Retina (tissue), 1 donor: ENCODE measurements around the gene MYO18A.
"Not testable (repeated sequence)": the region's sequence is repeated elsewhere in the genome, so short reads cannot be mapped to it uniquely, and the experiment has no call there.

Experiments
- DNase-seq: peaks from one replicate; pipeline ENCODE4 v3.0.0-alpha.2; 2016

The MYO18A gene

DNA sequence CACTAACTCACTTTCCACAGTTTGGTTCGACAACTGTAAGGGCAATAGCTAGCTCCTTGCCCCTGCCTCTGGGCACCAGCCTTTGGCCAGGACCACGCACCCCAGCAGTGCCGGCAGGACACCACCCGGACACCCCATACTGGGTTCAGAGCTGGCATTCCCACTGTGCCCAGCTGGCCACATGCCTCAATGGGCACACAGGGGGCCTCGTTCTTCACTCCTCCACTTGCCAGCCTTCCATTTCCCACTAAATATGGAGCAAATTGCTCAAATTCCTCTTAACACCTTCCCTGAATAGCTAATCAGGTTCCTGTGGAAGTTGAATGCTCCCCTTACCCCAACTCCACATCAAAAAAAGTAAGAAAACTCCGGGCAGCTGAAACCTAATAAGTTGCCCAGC is 84.8 kb downstream of the MYO18A start:
- DNase-seq = no peak

DNA sequence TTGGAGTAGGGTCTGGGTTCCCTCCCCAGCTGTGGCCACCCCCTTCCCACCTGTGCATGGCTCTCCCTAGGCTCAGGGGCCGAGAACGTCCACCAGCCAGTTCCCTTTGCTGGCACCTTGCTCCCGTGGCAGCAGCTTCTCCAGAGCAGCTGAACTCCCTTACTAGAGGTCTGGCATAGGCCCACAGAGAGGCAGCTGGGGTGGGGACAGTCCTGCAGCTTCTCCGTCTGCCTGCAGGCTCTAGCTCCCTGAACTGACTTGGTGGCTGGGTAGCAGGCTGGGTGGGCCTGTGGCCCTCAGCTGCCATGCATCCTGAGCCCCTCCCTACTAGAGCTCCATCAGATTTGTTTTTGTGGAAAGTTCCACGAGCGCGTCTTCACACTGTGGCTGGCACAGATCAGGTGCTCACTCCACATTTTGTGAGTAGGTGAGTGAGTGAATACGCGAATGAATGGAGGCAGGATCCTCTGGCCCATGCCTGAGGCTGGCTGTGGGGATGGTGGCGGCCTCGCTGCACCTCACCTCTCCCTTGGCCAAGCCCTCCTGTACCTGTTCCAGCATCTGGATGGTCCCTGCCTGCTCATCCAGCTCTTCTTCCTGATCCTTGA is 86.0 kb downstream of the MYO18A start:
- DNase-seq = no peak

DNA sequence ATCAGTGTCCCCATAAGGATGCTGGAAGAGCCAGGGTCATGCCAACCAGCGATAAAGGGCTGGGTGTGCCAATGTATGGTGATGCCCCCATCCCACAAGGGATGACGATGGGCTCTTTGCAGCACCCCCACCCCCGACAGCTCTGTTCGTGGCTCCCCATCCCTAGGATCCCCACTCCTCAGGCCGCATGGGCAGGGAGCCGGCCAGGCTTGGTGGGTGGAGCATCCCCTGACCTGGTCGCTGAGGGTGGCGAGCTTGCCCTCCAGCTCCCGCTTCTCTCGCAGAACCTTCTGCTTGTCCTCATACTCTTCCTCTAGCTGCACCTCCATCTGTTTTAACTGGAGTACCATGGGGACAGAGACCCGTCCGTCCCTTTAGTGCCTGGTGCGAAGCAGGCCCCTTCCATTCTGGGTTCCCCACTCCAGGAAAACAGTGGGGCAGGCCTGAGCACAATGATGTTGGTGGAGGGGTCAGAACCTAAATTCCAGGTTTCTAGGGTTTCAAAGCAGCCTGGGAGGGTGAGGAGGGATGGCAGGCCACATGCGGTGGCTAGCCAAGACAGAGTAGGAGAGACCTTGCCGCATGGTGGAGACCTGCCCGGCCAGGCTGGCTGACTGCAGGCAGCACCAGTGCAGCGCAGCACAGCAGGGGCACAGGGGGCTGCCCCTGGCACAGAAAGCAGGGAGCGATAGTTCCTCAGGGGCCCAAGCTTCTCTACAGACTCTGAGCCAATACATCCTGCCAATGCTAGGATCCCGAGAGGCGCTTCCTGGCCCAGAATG is 86.9 kb downstream of the MYO18A start:
- DNase-seq = no peak

DNA sequence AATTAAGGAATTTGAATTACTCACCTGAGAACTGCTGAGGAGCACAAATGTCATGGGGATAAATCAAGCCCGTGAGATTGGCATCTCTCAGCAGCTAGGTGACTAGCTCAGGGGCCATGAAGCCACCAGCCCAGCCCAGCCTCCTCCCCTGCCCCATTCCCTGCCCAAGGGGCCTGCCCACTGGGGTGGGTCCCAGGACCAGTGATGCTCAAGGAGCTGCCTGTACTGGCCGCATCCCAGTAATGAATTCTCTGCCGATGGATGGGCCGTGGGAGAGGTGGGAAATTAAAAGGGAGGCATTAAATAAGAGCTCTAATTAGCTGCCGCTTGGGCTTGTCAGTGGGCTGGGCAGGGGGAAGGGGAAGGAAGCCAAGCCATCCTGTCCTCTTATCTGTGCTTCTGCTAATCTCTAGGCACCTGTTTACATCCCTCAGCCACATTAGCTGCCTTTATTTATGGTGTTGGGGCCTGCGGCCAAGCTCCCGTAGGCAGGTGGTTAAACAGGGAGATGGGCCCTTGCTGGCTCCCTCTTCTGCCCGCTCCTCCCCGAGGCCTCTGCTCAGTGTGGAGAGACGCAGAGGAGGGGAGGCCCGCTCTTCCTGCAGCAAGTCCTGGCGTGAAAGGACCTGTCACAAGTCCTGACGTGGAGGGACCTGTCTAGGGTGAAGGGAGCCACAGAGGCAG is 88.5 kb downstream of the MYO18A start:
- DNase-seq = no peak

DNA sequence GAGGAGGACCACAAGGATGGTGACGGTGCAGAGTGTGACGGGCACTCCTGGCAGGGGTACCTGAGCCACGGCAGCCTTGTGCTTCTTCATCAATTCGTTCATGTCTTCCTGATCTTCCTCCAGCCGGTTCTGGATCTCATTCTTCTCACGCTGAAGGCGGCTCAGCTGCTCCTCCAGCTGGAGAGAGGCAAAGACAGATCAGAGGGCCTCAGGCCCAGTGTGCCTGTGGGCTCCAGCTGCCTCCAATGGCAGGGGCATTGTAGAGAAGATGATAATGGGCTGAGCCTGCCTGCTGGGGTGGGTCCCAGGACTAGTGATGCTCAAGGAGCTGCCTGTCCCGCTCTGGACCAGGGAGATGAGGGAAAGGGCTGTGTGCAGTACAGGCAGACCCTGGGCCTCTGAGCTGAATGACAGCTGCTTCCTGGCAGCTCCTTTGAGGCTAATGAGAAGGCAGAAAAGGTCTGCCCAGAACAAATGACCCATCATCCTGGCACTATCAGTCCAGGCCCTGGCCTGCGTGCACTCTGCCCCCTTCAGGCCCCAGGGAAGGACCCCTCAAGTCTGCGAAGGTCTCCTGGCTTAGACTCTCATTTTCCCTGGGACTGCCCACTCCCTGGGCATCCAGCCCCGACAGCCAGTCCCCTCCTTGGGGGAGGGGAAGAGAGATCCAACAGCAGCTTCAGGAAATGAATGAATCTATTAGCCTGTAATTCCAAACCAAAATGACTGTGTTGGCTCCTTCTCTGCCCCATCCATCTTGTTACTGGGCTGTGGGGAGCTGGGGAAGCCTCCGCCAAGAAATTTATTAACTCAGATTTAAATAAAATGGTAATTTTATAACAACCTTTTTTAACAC is 89.2 kb downstream of the MYO18A start:
- DNase-seq = peak; percentile 66

DNA sequence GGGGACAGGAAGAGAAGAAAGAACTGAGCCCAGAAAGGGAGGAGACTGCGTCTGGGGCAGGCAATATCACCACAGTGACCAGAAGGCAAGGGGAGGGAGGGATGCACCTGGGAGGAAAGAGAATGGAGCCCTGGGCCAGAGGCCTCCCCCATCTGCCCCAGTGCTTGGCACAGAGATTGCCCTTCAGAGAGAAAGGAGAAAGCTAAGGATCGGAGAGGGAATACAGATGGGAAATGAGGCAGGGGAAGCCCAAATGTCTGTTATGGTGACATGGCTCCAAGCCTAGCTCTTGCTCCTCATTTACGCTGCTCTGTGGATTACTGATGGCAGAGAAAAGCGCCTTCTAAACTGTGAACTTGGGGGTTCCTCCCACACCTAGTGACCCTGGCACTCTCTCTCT is 90.1 kb downstream of the MYO18A start:
- no peak for DNase-seq

DNA sequence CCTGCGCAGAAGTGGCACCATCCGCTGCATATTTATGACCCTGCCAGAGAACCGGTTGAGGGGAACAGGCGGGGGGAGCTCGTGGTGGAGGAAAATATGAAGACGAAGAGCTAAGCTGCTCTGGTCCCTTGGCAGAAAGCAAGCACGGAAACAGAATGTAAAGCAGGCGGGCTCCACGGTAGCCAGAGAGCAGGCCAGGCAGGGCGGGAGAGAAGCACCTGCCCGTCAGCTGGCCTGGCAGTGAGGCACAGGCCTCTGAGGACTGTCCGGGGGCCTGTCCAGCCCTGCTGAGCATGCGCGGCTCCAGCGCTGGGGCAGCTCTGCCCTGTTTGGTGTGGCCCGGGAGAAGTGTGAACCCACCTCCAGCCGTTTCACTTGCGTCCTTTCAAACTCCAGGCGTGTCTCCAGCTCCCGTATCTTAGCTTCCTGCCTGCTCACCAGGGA is 90.6 kb downstream of the MYO18A start:
- peak; percentile 34 for DNase-seq

DNA sequence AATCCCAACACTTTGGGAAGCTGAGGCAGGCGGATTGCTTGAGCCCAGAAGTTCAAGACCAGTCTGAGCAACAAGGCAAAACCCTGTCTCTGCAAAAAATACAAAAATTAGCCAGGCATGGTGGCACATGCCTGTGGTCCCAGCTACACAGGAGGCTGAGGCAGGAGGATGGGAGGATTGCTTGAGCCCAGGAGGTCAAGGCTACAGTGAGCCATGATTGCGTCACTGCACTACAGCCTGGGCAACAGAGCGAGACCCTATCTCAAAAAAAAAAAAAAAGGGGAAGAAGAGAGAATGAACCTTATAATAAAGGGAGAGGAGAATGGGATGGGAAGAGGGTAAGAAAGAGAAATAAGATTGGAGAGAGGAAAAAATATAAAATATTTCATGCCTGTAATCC is 91.4 kb downstream of the MYO18A start:
- not testable (repeated sequence) for DNase-seq

DNA sequence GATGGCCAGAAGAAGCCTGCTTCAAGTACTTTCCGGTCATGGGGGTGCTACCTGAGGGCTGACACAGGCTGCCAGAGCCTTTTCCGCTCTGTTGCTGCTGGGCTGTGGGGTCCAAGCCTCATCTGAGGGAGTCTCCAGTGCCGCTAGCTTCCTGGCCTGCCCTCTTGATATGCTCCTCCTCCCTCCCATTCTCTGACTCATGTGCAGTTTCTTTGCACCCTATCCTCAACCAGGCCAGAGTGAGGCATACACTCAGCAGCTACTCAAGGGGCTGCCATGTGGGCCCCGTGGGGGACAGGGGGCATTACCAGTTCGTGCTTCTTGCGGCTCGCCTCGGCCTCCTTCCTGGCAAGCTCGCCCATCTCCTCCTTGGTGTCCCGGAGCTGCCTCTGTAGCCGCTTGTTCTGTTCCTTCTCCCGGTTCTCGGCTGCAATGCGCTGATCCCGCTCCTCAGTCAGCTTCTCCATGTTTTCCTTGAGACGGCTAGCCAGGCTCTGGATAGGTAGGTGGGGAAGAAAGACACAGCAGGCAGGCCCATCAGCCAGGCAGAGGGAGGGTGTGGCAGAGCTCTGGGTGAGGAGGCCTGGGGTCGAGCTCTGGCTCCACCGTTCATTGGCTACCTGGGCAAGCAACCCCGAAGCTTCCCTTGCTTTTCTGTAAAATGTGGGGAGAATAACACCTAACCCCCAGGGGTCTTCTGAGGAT is 93.4 kb downstream of the MYO18A start:
- DNase-seq = no peak

DNA sequence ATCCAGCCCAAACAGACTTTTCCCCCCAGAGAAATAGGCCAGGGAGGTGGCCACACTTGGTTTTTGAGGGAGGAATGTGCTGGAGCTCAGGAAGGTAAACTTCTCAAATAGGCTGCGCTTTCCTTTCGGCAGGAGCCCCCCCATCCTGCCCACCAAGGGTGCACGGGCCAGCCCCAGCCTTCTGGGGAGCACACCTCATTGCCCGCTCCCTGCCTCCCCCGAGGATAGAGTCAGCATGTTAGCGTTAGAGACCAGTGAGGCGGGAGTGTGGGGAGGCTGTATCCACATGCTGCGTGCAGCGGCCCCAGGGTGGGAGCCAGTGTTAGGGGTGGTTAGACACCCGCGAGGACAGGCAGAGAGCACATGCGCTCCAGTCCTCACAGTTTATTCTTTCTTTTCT is 95.0 kb downstream of the MYO18A start:
- no peak for DNase-seq

DNA sequence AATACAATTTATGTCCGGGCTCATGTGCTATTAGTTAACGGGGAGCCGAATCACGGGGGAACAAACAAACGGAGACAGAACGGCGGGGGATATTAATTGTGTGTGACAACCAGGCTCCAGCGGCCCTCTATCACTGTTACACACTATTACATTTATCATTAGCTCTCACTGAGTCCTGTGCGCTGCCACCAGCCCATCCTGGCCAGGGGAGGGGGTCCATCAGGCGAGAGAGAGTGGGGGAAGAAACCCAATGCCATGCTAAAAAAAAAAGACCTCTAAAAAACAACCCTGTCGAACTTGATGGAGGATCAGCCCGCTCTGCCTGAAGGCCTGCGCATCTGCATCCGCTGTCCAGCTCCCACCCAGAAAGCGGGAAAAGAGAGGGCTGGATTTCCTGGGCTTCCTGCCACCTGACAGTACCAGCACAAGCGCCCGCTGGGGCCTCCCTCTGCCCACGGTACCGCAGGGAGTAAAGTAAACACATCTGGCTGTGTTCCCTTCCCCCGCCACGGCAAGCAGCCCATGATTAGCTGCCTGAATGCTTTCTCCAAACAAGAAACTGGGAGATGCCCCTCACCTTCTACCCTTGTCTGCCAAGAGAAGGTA is 95.6 kb downstream of the MYO18A start:
- DNase-seq = peak; percentile 91

DNA sequence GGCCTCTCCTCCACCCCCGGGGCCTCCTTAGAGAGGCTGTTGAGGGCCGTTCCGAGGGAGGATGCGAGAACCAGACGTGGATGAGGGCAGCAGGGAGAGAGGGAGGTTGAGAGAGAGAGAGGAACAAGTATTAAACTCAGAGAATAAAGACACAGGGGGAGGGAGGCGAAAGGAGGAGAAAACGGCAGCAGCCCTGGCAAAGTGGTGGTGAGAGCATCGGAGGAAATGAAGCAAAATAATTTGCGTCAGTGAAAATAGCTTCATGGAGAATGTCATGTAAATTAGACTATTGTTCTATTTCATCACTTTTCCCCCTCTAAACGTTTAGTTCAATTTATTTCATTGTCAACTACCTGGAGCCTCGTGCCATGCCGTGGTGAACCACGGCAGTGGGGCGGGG is 99.2 kb downstream of the MYO18A start:
- DNase-seq = no peak

DNA sequence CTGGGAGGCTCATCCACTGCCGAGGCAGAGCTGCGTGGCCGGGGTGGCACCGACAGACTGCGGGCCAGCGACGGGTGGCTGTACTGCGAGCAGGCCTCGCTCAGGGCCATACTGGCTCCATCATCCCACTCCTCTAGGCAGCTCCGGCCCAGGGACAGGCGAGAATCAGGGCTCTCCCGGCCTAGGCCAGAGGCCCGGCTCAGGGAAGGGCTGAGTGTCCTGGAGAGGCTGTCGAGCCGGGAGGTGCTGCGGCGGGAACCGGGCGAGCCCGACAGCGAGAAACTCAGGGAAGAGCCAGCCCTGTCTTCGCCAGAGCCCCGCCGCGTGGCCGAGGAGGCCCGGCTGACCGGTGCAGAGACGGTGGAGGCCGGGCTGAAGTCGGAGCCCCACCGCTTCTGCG is 99.9 kb downstream of the MYO18A start:
- DNase-seq = no peak

DNA sequence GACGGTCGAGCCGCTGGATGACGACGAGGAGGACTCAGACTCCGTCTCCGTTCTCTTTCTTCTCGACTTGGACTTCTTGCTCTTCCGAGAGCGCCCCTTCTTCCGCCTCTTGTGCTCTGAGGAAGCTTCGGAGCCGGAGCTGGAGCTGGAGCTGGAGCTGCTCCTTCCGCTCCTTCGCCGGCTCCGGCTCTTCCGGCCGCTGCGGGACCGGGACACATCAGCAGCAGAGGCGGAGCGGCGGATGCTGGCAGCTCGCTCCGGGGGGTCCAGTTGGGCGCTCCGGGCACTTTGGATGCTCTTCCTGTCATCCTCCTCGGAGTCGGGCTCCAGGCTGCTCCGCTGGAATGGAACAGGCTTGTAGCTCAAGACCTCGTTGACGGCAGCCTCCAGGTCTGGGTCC is 100.3 kb downstream of the MYO18A start:
- no peak for DNase-seq

DNA sequence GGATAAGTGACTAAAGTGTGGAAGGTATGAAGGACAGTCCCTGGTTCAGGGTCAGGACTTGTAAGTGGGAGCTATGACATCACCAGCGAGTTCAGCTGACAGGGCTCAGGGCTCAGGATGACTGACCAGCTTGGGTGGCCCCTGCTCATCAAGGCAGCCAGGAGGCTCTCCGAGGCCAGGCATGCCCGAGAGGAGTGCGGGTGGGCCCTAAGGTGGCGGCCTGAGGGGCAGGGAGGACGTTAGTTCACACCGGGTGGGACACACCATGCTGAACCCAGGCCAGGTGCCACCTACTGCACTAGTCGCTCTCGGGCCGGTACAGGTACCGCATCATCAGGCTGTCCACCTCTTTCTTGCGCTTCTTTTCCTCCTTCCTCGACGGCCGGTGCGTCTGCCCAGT is 100.8 kb downstream of the MYO18A start:
- no peak for DNase-seq

DNA sequence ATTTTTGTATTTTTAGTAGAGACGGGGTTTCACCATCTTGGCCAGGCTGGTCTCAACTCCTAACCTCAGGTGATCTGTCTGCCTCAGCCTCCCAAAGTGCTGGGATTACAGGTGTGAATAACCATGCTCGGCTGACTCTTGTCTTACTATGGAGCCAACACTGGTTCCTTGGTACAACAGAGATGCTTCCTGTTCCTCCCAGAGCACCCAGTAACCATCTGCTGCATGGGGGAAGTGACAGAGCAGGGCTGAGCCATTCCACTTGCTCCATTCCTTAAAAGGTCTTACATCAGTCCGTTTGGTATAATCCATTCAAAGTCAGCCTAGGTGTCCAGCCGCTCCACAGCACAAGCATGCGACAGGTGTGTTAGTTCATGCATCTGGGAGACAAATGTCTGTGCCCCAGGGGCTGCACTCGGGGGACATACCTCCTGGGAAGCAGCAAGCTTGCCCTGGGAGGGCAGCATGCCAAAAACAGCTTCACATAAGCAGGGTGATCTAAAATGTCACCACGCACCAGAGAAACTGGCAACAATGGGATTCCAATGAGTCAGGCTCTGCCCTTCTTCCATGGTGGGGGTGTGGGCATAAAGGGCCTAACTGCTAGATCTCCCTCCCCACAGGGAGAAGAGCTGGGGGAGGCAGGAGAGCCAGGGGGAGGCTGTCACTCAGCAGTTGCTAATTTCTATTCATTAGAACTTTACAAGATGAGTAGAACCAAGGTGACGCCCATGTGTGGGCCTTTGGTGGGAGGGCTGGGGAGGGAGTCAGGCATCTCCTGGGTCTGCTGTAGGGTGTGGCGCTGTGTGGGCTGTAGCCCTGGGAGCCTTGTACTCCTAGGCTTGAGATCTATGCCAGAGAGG is 101.8 kb downstream of the MYO18A start:
- DNase-seq = no peak

DNA sequence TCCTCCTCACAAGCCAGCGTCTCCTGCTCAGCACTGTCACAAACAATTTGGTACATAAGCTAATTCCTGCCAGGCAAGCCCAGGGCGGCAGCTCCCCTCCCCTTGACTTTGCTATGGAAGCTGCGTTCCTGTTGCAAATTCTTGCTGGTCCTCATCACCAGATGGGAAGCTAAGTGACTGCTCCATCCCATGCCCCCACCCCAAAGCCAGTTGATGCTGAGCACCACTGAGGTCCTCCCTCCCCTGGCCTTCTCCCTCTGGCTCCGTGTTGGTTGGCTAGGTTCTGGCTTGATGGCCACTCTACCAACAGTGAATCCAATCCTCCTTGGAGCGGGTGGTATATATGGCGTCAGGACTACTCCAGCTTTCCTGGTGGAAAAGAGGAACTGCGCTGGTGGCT is 102.9 kb downstream of the MYO18A start:
- no peak for DNase-seq

DNA sequence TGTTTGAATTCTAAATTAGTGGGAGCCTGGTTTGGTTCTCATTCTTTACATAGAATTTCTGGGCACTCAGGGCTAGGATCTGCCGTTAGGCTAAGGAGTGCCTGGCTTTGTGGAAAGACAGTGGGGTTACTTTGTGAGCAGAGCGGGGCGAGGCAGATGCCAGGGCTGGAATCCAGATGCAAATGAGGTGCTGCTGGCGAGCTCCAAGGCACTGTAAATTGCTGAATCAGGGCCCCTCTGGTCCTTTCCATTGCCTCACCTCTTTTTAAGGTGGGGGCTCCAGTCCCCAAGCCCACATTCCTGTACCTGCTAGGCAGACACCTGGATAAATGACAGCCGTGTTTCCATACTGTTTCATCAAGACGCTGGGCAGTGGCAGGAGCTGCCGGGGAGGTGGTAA is 103.5 kb downstream of the MYO18A start:
- DNase-seq = no peak

DNA sequence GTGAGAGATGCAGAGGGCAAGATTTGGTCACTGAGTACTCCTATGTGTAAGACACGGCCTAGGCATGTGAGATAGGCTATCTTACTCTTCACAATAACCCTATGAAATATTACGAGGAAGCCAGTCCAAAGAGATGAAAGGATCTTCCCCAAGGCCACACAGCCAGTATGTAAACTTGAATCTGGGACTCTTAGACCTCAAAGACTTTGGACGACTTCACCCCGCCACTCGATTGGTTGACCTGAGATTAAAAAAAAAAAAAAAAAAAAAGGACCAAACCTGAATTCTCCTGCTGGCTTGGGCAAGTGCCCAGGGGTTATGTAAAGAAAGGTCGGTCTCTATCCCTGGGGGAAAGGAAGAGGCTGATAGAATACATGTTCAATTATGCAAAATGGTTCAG is 104.1 kb downstream of the MYO18A start:
- DNase-seq = no peak

DNA sequence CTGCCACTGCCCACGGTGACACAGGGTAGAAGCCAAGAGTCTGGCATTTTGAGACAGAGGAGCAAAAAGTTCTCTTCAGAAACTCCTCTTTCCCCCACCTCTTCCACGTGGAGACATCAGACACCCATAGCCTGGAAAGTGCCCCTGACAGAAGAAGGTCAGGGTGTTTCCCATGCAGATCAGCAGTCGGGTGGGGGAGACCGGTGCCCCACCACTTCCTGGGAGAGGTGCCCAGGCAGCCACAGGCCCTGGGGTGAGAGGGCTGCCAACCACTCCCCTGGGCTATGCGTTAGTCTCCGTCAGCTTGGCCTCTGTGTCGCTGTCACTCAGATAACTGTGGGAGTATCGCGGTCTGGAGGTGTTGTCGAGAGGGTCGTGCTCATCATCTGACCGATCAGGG is 105.7 kb downstream of the MYO18A start:
- DNase-seq = no peak

DNA sequence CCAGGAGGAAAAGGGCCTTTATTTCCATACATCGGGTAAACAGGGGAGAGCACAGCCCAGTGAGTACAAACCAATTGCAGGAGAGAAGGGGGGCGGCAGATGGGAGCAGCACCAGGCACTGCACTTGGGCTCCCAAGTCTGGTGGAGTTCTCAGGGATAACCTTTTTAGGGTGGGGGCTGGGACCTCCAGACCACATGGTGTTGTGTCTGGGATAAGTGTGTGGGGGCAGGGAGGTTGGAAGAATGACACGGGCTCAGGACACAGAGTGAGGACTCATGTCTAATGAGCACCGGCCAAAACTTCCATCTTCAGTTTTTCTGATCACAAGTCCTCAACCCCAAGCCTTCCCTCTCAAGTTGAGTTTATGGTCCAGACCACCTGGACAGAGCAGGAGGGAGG is 106.7 kb downstream of the MYO18A start:
- DNase-seq = no peak
